ENCODE results near the gene HSD17B13. TPM values are rescaled to one million over a fixed set of nuclear protein-coding genes. Genes with fewer than 3 reads are reported as not detected.
"Not testable (repeated sequence)": the region's sequence is repeated elsewhere in the genome, so short reads cannot be mapped to it uniquely, and the experiment has no call there.

The HSD17B13 gene
- total and polyA plus RNA-seq, 8 donors, result 0.41 to 1.9 (median 0.78) TPM

GRCh38 chr4:87353592-87353991 lies 30.9 kb upstream of the HSD17B13 start:
- Histone ChIP-seq H3K36me3 (peaks cover 0 to 39% of the 10 kb centered on the region in 2 donors), H3K4me3 (no peak overlapping the region), H3K27me3 (no peaks in the 10 kb centered on the region), H3K9me3 (no peaks in the 10 kb centered on the region), H3K4me1 (peaks cover 0 to 12% of the 10 kb centered on the region in 2 donors), H3K27ac (peak overlapping the region; percentile 42 to 69)
- ATAC-seq, result peak; percentile 85
- TF ChIP-seq, protein P1, sequence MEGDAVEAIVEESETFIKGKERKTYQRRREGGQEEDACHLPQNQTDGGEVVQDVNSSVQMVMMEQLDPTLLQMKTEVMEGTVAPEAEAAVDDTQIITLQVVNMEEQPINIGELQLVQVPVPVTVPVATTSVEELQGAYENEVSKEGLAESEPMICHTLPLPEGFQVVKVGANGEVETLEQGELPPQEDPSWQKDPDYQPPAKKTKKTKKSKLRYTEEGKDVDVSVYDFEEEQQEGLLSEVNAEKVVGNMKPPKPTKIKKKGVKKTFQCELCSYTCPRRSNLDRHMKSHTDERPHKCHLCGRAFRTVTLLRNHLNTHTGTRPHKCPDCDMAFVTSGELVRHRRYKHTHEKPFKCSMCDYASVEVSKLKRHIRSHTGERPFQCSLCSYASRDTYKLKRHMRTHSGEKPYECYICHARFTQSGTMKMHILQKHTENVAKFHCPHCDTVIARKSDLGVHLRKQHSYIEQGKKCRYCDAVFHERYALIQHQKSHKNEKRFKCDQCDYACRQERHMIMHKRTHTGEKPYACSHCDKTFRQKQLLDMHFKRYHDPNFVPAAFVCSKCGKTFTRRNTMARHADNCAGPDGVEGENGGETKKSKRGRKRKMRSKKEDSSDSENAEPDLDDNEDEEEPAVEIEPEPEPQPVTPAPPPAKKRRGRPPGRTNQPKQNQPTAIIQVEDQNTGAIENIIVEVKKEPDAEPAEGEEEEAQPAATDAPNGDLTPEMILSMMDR (IDR thresholded peaks at IDR 0.05), result peak in 1 of 2 donors; percentile 47
- DNase-seq, result no peak
- intact Hi-C loops (cut with DNase I), result no loop called here

DNA sequence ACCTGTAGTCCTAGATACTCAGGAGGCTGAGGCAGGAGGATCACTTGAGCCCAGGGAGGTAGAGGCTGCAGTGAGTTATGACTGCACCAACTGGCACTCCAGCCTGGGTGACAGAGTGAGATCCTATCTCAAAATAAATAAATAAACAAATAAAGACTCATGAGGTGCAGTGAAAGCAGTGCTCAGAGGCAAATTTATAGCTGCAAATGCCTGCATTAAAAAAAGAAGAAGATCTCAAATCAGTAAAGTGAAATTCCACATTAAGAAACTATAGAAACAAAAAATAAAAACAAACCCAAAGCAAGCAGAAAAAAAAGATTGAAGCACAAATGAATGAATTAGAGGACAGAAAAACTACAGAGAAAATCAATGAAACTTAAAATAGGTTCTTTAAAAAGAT lies 22.5 kb upstream of the HSD17B13 start:
- no peak overlapping the region for H3K4me3 ChIP-seq
- TF ChIP-seq, protein P1 (IDR thresholded peaks at IDR 0.05), result no peak
- no peaks in the 10 kb centered on the region for H3K27me3 ChIP-seq
- intact Hi-C loops (cut with DNase I), result no loop called here
- no peak overlapping the region for H3K27ac ChIP-seq
- peaks cover 0 to 6% of the 10 kb centered on the region in 2 donors for H3K9me3 ChIP-seq
- ATAC-seq, result no peak
- no peak for DNase-seq
- H3K4me1 ChIP-seq, result no peaks in the 10 kb centered on the region
- H3K36me3 ChIP-seq, result peaks cover 0 to 48% of the 10 kb centered on the region in 2 donors

- peaks cover 0 to 6% of the 10 kb centered on the region in 2 donors for H3K9me3 ChIP-seq
- TF ChIP-seq, protein P1 (IDR thresholded peaks at IDR 0.05), result no peak
- DNase-seq (no peak), ATAC-seq (peak; percentile 79)
- H3K36me3 ChIP-seq, result peaks cover 0 to 71% of the 10 kb centered on the region in 2 donors
- no peak overlapping the region for H3K27ac ChIP-seq
- H3K4me3 ChIP-seq, result no peak overlapping the region
- no peaks in the 10 kb centered on the region for H3K4me1 ChIP-seq
- H3K27me3 ChIP-seq, result no peaks in the 10 kb centered on the region
- intact Hi-C loops (cut with DNase I), result no loop called here
Measured at GRCh38 chr4:87342872-87343271, 20.2 kb upstream of the HSD17B13 start.

DNA sequence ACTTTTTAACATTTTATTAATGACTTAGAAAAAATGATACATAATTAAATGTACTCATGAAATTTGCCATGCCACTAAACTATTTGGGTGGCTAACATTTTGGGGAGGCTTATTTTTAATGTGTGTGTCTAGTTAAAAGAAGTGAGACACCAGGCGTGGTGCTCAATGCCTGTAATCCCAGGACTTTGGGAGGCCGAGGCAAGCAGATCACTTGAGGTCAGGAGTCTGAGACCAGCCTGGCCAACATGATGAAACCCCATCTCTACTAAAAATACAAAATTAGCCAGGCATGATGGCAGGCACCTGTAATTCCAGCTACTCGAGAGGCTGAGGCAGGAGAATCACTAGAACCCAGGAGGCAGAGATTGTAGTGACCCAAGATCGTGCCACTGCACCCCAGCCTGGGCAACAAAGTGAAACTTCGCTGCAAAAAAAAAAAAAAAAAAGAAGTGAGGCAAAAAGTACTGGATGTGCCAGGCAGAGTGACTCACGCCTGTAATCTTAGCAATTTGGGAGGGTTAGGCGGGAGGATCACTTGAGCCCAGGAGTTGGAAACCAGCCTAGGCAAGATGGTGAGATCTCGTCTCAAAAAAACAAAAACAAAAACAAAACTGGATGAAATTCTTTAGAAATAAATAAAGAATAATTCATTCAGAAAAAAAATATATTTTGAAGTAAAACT lies 19.4 kb upstream of the HSD17B13 start:
- intact Hi-C loops (cut with DNase I); DNase-seq: not testable (repeated sequence)
- peaks cover 0 to 79% of the 10 kb centered on the region in 2 donors for H3K36me3 ChIP-seq

GRCh38 chr4:87339440-87339839 lies 16.8 kb upstream of the HSD17B13 start:
- H3K27me3 ChIP-seq, result no peaks in the 10 kb centered on the region
- H3K36me3 ChIP-seq, result peaks cover 0 to 83% of the 10 kb centered on the region in 2 donors
- no peak for ATAC-seq
- H3K4me3 ChIP-seq, result no peak overlapping the region
- intact Hi-C loops (cut with DNase I), result no loop called here
- no peak overlapping the region for H3K27ac ChIP-seq
- no peaks in the 10 kb centered on the region for H3K4me1 ChIP-seq
- TF ChIP-seq, protein P1 (IDR thresholded peaks at IDR 0.05), result no peak
- no peaks in the 10 kb centered on the region for H3K9me3 ChIP-seq
- no peak for DNase-seq

More for the DNA sequence above, 19.4 kb upstream of the HSD17B13 start:
- ATAC-seq, result peak; percentile 73
- not testable (repeated sequence) for H3K27me3 ChIP-seq, H3K9me3 ChIP-seq, H3K27ac ChIP-seq, H3K4me3 ChIP-seq, H3K4me1 ChIP-seq

All from left lung (tissue), 10 donors.